Parathyroid adenoma (tissue), 2 donors: ENCODE data around the gene MET.

Source experiments
- H2AFZ ChIP-seq: fragments of 300-600 bp; sonication (generic); one replicate; pipeline ENCODE4 v1.7.0; 2017; ENCODE audit warnings: antibody characterized with exemption, mild to moderate bottlenecking
- H3K27ac ChIP-seq: fragments of 300-600 bp; sonication (generic); one replicate; pipeline ENCODE4 v1.7.0; 2017
- H3K27me3 ChIP-seq: fragments of 300-600 bp; sonication (generic); one replicate; pipeline ENCODE4 v1.7.0; 2017; ENCODE audit warnings: low read length; ENCODE audit not compliant: control insufficient read depth, insufficient read depth
- H3K36me3 ChIP-seq: fragments of 300-600 bp; sonication (generic); one replicate; pipeline ENCODE4 v1.7.0; 2017; ENCODE audit warnings: low read length; ENCODE audit not compliant: control insufficient read depth, insufficient read depth
- H3K4me1 ChIP-seq: fragments of 300-600 bp; sonication (generic); one replicate; pipeline ENCODE4 v1.7.0; 2017; ENCODE audit warnings: control low read depth
- H3K4me2 ChIP-seq: fragments of 300-600 bp; sonication (generic); one replicate; pipeline ENCODE4 v1.7.0; 2017; ENCODE audit warnings: low read length
- H3K4me3 ChIP-seq: fragments of 300-600 bp; sonication (generic); one replicate; pipeline ENCODE4 v1.7.0; 2017; ENCODE audit warnings: low read depth, low read length
- H3K79me2 ChIP-seq: fragments of 300-600 bp; sonication (generic); one replicate; pipeline ENCODE4 v1.7.0; 2017; ENCODE audit warnings: control low read depth
- H3K9ac ChIP-seq: fragments of 300-600 bp; sonication (generic); one replicate; pipeline ENCODE4 v1.7.0; 2017; ENCODE audit warnings: mild to moderate bottlenecking
- H3K9me3 ChIP-seq: fragments of 300-600 bp; sonication (generic); one replicate; pipeline ENCODE4 v1.7.0; 2017; ENCODE audit warnings: low read length; ENCODE audit not compliant: control insufficient read depth
- CTCF ChIP-seq: fragments of 300-600 bp; sonication (generic); IDR thresholded peaks from one replicate; pipeline ENCODE4 v1.7.0; 2017; ENCODE audit warnings: antibody characterized with exemption, mild to moderate bottlenecking
- donor health status: primary hyperparathyroidism.

Gene MET

DNA sequence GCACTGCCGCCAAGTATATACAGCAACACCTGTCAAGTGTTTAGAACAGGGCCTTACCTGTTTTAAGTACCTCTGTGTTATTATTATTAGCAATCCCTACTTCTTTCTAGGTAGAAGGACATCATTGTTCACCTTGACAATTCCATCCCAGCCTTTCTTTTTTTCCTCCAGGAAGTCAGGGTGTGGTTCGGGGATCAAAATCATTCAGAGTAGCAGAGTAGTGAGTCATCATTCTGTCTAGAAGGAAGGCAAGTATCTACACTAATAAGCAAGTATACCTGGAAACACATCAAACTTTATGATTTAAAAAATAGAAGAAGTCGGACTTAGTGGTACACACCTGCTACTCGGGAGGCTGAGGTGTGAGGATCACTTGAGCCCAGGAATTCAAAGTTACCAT lies 164.9 kb downstream of the MET start:
- Histone ChIP-seq H3K4me3 (no peak overlapping the region), H3K36me3 (no peaks in the 10 kb centered on the region), H2AFZ (no peak overlapping the region), H3K4me2 (no peak overlapping the region), H3K79me2 (no peaks in the 10 kb centered on the region), H3K27me3 (no peaks in the 10 kb centered on the region), H3K9ac (no peak overlapping the region), H3K4me1 (no peaks in the 10 kb centered on the region), H3K9me3 (no peaks in the 10 kb centered on the region), H3K27ac (no peak overlapping the region)
- no peak for TF ChIP-seq CTCF

GRCh38 chr7:116837586-116837985 lies 165.6 kb downstream of the MET start:
- H3K9me3 ChIP-seq = no peaks in the 10 kb centered on the region
- no peak overlapping the region for H3K27ac ChIP-seq
- H3K79me2 ChIP-seq = no peaks in the 10 kb centered on the region
- TF ChIP-seq CTCF = no peak
- no peak overlapping the region for H2AFZ ChIP-seq
- H3K4me3 ChIP-seq = no peak overlapping the region
- H3K27me3 ChIP-seq = no peaks in the 10 kb centered on the region
- no peak overlapping the region for H3K9ac ChIP-seq
- no peaks in the 10 kb centered on the region for H3K4me1 ChIP-seq
- no peak overlapping the region for H3K4me2 ChIP-seq
- H3K36me3 ChIP-seq = no peaks in the 10 kb centered on the region

DNA sequence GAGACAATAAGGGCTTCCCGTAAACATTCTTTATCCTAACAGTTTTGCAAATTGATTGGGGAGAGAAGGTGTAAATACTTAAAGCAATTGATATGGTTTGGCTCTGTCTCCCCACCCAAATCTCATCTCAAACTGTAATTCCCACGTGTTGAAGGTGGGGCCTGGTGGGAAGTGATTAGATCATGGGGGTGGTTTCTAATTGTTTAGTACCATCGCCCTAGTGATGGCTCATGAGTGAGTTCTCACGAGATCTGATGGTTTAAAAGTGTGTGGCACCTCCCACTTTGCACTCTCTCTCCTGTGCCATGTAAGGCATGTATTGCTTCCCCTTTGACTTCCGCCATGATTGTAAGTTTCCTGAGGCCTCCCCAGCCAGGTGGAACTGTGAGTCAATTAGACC lies 168.3 kb downstream of the MET start:
- no peaks in the 10 kb centered on the region for H3K79me2 ChIP-seq
- H3K27me3 ChIP-seq = no peaks in the 10 kb centered on the region
- H3K4me2 ChIP-seq = no peak overlapping the region
- TF ChIP-seq CTCF = no peak
- H3K27ac ChIP-seq = no peak overlapping the region
- H2AFZ ChIP-seq = no peak overlapping the region
- H3K4me3 ChIP-seq = no peak overlapping the region
- no peak overlapping the region for H3K9ac ChIP-seq
- no peaks in the 10 kb centered on the region for H3K36me3 ChIP-seq
- no peaks in the 10 kb centered on the region for H3K9me3 ChIP-seq
- H3K4me1 ChIP-seq = no peaks in the 10 kb centered on the region

- H3K4me1 ChIP-seq = no peaks in the 10 kb centered on the region
- H3K79me2 ChIP-seq = no peaks in the 10 kb centered on the region
- H2AFZ ChIP-seq = no peak overlapping the region
- no peaks in the 10 kb centered on the region for H3K36me3 ChIP-seq
- no peak overlapping the region for H3K4me3 ChIP-seq
- no peak overlapping the region for H3K4me2 ChIP-seq
- H3K9ac ChIP-seq = no peak overlapping the region
- H3K9me3 ChIP-seq = no peaks in the 10 kb centered on the region
- no peaks in the 10 kb centered on the region for H3K27me3 ChIP-seq
- H3K27ac ChIP-seq = no peak overlapping the region
- TF ChIP-seq CTCF = no peak
These were observed 170.4 kb downstream of the MET start for GRCh38 chr7:116842371-116842770.

DNA sequence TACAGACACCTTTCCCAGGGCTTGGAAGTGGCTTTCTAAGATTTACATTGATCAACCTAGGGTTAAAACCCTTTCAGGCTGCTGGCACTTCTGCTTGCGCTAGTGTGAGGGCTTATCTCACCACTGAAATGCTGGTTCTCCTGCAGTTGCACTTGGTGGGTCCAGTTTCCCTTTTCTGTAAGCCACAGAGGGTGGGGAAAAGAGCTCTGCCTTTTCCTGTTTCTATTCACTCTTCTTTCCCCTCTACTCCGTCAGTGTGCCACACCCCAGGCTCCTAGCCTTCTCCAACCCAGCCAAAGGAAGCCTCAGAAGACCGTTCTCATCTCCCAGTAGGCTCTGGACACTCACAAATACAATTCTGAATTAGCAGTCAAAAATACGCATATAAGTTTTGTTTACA lies 171.4 kb downstream of the MET start:
- Histone ChIP-seq H2AFZ (no peak overlapping the region), H3K27ac (no peak overlapping the region), H3K79me2 (no peaks in the 10 kb centered on the region), H3K4me1 (no peaks in the 10 kb centered on the region), H3K9ac (no peak overlapping the region), H3K4me2 (no peak overlapping the region), H3K9me3 (no peaks in the 10 kb centered on the region), H3K27me3 (no peaks in the 10 kb centered on the region), H3K4me3 (no peak overlapping the region), H3K36me3 (no peaks in the 10 kb centered on the region)
- no peak for TF ChIP-seq CTCF
